Endometrium (tissue), 2 donors: Measurements from ENCODE around the gene LILRA6.
A peak's percentile ranks its signal among the peaks of the same experiment; 100 is the strongest.
"Not testable (repeated sequence)": the region's sequence is repeated elsewhere in the genome, so short reads cannot be mapped to it uniquely, and the experiment has no call there.

Experiments
- FAIRE-seq: peaks from 2 replicates; lab custom pipeline; 2012; peaks lifted over from hg19 to GRCh38; lab: Jason Lieb, UNC
- donor health status: control.
- donor health status: control.

LILRA6 gene

DNA sequence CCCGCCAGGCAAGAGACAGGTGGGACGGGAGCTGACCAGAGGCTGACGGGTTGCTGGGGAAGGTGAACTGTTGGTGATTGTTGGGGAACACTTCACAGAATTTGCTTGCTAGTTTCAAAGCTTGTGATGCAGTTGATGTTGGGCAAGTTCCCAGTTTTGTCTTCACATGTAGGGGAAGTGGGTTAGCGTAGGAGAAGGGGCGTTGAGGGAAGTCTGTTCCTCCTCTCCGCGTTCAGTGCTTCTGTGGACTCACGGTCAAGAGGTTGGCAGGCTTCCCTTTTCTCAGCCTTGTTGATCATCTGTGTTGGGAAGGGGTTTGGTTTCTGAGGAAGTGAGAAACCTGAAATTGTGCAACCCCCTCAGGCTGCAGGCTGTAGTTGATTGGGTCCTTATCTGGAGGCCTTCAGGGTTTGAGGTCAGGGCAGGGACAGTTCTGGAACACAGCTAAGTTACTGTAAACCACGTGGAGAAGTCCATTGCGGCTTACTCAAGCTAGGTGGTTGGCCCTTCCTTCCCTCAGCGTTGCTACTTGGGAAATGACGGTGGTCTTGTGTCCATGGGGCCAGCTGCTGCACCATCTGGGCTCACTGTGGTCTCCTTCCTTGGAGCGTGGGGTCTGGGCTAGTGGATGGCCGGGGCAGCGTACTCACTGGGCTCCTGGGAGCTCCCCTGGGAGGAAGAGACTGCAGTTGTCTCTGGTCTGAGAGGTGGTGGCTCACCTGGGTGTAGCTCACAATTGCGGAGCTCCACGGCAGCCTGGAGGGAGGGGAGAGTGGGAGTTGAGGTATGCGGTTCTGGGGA is 34.4 kb downstream of the LILRA6 start:
- FAIRE-seq = no peak

DNA sequence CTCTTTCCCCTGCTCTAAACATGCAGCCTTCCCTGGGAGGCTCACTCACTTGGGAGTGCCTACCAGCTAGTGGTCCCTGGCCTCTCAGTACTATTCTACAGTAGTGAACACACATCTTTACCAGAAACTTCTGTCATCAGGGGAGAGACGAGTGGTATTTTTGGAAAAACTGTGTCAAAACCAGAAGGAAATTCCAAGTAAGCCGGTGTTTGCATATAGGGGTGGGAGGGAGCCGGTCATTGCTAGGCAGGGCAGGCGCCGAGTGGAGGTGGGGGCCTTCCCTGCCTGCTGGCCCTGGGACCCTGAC is 35.0 kb downstream of the LILRA6 start:
- FAIRE-seq = no peak

DNA sequence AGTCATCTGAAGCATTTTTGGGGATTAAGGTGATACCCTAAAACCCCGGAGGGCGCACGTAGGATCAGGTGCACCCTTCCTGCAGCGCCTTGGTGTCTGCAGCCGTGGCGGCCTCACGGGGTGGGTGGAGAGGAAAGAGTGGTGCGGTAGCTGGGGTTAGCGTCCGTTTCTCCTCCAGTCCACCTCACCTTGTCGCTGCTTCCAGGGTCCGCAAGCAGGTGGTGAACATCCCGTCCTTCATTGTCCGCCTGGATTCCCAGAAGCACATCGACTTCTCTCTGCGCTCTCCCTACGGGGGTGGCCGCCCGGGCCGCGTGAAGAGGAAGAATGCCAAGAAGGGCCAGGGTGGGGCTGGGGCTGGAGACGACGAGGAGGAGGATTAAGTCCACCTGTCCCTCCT is 35.4 kb downstream of the LILRA6 start:
- not testable (repeated sequence) for FAIRE-seq

DNA sequence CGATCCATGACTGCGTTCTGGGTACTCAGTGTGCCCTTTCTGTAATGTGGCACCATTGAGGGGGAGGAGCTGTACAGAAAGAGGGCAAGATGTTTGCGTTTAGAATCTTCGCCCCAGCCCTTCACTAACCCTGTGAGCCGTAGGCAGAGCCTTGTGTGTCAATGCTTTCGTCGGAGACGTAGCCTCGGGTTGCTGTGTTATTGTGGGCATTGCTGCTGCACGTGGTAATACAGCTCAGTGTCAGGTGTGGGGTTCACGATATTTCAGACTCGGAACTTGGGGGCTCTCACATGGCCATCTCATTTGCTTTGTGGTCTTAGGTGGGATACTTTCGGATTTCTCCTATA is 35.8 kb downstream of the LILRA6 start:
- FAIRE-seq = no peak

DNA sequence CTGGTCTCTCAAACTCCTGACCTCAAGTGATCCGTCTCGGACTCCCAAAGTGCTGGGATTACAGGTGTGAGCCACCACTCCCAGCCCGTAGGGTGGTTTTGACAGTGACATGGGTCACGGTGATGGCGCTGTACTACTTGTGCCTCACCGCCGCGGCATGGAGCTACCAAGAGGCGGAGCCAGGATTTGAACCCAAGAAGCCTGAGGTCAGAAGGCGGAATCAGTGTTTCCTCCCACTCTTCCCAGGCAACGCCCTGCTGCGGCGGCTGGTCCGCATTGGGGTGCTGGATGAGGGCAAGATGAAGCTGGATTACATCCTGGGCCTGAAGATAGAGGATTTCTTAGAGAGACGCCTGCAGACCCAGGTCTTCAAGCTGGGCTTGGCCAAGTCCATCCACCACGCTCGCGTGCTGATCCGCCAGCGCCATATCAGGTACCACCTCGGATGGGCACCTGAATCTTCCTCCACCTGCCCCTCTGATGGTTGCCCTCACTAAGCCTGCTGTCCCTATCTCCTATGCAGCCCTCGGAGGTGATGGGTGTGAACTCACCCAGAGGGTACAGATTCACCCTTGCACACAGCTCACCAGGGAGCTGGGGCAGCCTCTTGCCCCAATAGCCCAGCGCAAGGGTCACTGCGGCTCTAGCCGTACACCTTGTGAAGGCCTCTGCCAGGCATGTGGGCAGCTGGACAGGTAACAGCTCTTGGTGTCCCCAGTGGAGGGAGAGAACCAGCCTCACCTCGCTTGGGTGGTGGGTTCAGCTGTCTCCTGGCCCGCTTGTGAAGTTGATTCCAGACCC is 36.4 kb downstream of the LILRA6 start:
- FAIRE-seq = no peak

DNA sequence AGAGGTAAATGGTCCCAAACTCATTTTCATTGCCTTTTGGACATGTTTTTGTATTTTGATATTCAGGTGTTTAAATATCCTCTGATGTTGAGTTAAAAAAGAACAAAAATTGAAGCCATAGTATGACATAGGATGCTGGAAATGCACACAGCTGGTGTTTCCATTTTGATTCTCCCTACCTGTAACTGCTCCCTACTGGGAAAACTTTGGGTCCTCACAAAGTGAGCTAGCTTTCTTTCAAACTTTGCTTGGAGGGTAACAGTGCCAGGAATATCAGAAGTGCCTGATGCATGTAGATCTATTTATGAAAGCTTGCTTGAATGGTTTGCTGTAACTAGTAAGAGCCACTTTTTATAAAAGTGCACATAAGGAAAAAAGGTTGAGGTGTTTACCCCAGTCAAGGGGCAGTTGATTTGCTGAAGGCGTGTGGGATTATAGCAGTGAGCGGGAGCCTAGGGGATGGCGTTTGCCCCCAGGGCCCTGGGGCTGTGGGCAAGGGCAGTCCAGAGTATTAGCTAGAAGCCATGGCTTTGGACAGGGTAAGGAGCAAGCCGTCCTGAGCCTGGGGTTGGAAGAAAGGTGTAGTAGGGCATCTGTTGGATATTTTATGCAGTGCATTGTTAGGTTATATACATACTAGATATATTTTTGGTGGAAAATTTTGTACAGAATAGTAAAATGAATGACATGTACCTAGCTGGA is 37.7 kb downstream of the LILRA6 start:
- FAIRE-seq = no peak

DNA sequence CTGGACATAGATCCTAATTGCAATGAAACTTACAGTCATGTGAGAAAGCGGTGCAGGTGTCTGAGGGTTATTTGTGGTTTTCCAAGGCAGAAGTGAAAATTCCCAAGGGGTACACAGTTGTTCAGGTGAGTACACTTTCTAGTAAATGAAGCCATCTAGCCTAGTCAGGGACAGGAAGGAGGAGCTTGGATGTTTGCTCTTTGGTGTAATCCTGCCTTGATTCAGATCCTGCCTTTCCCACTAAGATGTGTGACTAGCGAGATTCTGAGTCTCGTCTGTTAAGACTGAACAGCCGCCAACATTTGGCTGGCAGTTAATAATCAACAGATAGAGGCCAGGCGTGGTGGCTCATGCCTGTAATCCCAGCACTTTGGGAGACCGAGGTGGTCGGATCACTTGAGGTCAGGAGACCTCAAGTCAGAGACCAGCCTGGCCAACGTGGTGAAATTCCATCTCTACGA is 39.4 kb downstream of the LILRA6 start:
- FAIRE-seq = no peak

DNA sequence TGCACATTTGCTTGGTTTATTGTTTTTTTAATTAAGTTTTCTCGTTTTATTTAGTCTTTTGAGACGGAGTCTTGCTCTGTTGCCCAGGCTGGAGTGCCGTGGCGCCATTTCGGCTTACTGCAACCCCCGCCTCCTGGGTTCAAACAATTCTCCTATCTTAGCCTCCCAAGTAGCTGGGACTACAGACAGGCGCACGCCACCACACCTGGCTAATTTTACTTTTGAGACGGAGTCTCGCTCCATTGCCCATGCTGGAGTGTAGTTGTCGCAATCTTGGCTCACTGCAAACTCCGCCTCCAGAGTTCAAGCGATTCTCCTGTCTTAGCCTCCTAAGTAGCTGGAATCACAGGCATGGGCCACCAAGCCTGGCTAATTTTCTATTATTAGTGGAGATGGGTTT is 40.6 kb downstream of the LILRA6 start:
- no peak for FAIRE-seq

DNA sequence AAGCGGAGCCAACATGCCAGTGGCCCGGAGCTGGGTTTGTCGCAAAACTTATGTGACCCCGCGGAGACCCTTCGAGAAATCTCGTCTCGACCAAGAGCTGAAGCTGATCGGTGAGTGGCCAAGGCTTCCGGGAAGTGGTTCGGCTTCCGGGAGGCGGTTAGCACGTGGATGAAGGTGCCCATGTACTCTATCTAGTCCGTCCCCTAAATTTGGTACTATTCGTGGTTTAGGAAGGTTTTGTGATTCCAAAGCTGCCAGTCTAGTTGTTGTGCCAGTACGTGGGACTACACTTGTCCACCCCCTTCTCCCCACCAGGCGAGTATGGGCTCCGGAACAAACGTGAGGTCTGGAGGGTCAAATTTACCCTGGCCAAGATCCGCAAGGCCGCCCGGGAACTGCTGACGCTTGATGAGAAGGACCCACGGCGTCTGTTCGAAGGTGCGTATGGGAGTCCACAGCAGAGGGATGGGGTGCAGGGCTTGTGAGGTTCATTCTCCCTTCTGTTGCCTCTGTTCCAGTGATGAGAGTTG is 41.4 kb downstream of the LILRA6 start:
- no peak for FAIRE-seq

DNA sequence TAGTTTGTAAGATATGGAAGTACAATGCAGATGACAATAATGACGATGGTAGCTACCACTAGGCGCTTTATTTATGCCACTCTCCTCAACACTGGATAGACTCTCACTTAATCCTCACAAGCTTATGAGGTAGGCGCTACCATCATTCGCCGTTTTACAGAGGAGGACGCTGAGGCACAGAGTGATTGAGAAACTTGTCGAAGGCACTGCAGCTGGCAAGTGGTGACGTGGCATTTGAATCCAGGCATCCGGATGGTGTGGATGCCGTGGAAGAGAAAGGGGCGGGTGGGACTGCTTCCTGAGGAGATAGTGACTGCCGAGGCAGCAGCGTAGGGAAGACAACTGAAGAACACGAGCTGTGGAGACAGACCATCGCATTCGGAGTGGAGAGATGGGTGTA is 43.2 kb downstream of the LILRA6 start:
- no peak for FAIRE-seq

DNA sequence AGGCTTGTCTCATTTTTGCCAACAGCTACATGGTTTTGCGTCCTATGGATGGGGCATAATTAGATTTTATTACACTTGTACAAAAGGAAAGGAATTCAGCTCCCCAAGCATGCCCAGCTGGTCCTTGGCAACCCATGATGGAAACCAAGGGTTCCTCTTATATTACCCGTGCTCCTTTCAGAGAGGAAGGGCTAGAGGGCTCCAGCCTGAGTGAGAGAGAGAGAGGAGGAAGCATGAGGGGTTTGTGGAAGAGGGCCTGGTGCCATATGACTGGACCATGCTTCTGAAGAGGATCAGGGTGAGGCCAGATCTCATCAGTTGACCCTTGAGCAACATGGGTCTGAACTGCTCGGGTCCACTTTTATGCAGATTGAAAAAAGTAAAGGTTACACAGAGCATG is 45.5 kb downstream of the LILRA6 start:
- FAIRE-seq = no peak

DNA sequence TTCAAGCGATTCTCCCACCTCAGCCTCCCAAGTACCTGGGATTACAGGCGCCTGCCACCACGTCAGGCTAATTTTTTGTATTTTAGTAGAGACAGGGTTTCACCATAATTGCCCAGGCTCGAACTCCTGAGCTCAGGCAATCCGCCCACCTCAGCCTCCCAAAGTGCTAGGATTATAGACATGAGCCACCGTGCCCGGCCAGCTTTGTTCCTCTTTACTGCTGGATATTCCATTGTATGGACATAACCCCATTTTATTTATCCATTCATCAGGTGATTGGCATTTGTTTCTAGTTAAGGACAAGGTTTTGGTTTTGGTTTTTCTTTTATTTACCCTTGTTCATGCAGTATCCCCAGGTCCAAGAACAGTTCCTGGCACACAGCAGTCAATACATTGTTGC is 46.1 kb downstream of the LILRA6 start:
- FAIRE-seq = no peak

DNA sequence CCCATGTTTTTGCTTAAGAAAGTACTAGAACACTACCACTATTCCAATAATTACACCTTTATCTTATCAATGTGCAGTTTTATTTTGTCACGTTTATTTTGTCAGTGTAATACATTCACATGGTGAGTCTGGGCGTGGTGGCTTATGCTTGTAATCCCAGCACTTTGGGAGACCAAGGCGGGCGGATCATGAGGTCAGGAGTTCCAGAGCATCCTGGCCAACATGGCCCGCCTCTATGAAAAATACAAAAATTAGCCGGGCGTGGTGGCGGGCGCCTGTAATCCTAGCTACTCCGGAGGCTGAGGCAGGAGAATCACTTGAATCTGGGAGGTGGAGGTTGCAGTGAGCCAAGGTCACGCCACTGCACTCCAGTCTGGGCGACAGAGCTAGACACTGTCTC is 48.1 kb downstream of the LILRA6 start:
- not testable (repeated sequence) for FAIRE-seq

DNA sequence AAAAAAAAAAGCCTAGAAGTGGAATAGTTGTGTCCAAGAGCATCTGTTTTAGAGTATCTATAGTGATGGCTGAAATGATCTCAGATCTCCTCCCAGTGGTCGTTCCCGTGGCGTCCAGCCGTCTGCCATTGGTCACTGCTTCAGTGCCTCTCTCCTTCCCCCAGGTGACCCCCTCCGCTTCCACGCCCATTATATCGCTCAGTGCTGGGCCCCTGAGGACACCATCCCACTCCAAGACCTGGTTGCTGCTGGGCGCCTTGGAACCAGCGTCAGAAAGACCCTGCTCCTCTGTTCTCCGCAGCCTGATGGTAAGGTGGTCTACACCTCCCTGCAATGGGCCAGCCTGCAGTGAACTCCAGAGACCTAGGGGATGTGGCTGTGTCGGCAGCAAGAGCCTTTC is 49.6 kb downstream of the LILRA6 start:
- no peak for FAIRE-seq

DNA sequence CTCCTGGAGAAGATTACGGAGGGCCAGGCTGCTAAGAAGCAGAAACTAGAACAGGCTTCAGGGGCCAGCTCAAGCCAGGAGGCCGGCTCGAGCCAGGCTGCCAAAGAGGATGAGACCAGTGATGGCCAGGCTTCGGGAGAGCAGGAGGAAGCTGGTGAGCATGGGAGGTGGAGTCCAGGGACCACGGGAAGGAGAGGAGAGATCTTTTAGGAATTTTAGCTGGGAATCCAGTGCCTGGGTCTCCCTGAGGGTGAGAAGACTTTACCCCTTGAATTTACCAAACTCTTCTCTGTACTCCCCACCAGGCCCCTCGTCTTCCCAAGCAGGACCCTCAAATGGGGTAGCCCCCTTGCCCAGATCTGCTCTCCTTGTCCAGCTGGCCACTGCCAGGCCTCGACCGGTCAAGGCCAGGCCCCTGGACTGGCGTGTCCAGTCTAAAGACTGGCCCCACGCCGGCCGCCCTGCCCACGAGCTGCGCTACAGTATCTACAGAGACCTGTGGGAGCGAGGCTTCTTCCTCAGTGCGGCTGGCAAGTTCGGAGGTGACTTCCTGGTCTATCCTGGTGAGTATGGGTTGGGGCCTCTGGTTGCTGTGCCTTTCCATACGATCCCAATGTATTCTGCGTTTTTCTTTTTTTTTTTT is 50.7 kb downstream of the LILRA6 start:
- FAIRE-seq = no peak

DNA sequence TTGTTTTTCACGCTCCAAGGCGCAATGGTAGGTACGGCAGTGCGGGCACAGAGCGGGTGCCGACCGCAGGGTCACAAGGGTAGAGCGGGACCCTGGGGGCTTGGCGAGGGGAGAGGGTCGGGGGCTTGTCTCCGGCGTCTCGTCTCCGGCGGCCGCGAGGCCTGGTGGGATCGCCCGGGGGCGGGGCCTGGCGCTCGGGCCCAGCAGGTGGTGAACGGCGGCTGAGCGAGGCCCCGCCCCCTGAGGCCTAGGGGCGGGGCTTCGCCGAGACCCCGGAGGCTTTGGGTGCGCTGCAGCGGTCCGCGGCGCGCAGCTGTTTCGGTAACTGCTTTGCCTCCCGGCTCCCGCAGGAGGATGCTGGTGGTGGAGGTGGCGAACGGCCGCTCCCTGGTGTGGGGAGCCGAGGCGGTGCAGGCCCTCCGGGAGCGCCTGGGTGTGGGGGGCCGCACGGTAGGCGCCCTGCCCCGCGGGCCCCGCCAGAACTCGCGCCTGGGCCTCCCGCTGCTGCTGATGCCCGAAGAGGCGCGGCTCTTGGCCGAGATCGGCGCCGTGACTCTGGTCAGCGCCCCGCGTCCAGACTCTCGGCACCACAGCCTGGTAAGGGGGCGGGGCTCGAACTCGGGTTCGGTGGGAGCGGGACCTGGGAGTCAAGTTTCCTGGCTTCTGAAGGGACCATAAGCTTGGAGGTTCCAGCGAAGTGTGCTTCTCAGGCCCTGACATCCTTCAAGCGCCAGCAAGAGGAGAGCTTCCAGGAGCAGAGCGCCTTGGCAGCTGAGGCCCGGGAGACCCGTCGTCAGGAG is 51.4 kb downstream of the LILRA6 start, which contains the start of gene TSEN34:
TSEN34 (plus strand) TSS at position 298 of the 800 bp plus-strand sequence; CDS start at position 355, 57 bp downstream.
- no peak for FAIRE-seq

DNA sequence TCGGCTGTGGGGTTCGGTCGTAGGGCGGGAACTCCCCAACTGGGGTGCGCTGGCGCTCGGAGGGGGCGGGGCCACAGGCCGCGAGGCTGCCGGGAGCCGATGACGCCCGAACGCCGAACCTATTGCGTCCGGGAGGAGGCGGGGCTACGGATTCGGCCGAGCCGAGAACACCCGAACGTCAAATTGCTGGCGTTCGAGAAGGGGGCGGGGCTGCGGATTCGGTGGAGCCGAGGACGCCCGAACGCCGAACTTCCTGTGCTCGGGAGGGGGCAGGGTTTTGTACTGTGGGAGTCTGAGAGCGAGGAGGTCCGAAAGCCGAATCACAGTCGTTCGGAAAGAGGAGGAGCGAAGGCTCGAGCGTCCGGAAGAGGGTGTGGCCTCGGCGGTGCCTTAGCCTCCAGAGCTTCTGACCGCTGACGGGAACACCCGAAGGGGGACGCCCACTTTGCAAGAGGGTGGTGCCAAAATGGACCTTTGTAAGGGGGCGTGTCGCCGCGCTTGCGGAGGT is 52.0 kb downstream of the LILRA6 start:
- peak; percentile 99 for FAIRE-seq

DNA sequence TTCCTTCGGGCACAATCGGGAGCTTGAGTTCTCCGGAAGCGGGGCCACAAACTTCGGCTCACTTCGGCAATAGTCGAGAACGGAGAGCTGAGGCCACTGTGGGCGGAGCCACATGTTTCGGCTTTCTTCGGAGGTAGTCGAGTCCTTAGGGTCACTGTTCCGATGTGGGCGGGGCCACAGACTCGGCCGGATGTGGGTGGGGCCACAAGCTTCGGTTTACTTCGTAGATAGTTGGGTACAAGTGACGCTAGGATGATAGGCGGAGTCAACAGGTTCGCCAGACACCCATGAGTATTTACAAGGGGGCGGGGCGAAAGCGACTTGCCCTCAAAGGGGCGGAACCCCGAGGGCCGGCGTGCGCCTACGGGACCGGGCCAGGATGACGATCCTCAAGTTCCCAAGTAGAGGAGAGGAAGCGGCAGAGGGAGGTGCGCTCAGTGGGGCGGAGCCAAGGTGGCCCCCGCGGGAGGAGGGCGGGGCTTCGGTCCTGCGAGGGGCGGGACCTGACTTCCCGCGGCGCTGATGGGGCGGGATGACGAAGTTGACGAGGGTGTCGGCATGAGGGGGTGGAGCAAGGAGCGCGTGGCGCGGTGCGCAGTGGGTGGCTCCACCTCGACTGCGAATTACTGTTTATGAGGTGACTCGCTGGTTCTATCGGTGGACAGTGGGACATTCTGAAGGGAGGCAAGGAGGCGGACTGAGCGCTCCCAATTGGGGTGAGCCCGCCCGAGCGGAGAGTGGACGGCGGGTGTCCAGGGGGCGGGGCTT is 52.7 kb downstream of the LILRA6 start:
- peak; percentile 100 for FAIRE-seq

DNA sequence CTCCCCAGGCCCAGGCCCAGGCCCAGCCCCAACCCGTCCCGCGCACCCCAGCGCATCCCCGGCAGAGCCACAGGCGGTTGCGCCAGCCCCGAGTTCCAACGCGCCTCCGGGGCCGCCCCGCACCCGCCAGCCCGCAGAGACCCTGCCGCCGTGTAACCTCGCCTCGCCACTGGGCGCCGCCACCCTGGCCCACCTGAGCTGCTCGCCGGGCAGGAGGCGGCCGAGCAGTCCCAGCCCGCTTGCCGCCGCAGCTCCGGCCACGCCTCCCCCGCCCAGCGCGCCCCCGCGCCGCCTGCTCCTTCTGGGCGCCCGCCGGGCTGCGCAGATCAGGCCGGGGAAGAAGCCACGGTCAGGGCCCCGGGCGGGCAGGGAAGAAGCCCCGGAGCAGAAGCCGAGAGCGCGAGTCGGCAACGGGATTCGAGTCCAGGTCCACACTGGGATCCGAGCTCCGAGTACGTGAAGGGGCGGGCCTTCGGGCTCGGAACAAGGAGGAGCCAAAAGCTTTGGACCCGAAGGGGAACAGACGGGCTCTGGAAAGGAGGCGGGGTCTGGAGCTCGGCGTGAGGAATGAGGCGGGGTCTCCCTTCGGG is 53.4 kb downstream of the LILRA6 start, which contains the start of gene MBOAT7:
MBOAT7 (minus strand) TSS at position 436 of the 590 bp plus-strand sequence. CDS start 1,072 bp downstream, outside the sequence.
- FAIRE-seq = no peak
